ENCODE results near the gene TPH2. TPM values are rescaled to one million over a fixed set of nuclear protein-coding genes. Genes with fewer than 3 reads are reported as not detected.

The TPH2 gene
- polyA plus RNA-seq, 1 donor (not counting 4 experiments of a cell fraction or from before 2014, with no cell fraction given) = not detected

GRCh38 chr12:72074956-72075355, 136.3 kb downstream of the TPH2 start:
- no peaks in the 10 kb centered on the region for H3K79me2 ChIP-seq (ENCODE audit: control insufficient read depth, insufficient read depth, low read length)
- no peak for FAIRE-seq
- H3K27ac ChIP-seq (ENCODE audit: control insufficient read depth, insufficient read depth, low read length) = no peak overlapping the region
- H4K20me1 ChIP-seq (ENCODE audit: control insufficient read depth, extremely low read depth, insufficient read depth, low read length) = no peaks in the 10 kb centered on the region
- dilution Hi-C loops (cut with MboI; ENCODE audit: extremely low pct_ligation_motif_present, low sequenced_read_pairs) = no loop called here
- no peaks in the 10 kb centered on the region for H3K9me3 ChIP-seq (ENCODE audit: control insufficient read depth, low read depth, low read length)
- H3K9ac ChIP-seq (ENCODE audit: control insufficient read depth, extremely low read depth, insufficient read depth, low read length) = no peak overlapping the region
- DNase-seq (ENCODE audit: low read depth, low spot score) = no peak
- no peaks in the 10 kb centered on the region for H3K9me1 ChIP-seq (ENCODE audit: control insufficient read depth, extremely low read depth, insufficient read depth, low read length)
- no peak for TF ChIP-seq CTCF (optimal IDR thresholded peaks at IDR 0.05 in 1 of 3, IDR thresholded peaks at IDR 0.05 in 1 of 3, conservative IDR thresholded peaks at IDR 0.05 in 1 of 3; ENCODE audit: extremely low read depth in 1 of 3, insufficient read depth in 2 of 3, low read length in 3 of 3)
- no peak for TF ChIP-seq EZH2 (IDR thresholded peaks at IDR 0.05; ENCODE audit: low read length)
- H3K4me2 ChIP-seq (ENCODE audit: control insufficient read depth, extremely low read depth, insufficient read depth, low read depth, low read length) = no peak overlapping the region
- H3K36me3 ChIP-seq (ENCODE audit: control insufficient read depth in 2 of 2, extremely low read depth in 1 of 2, insufficient read depth in 2 of 2, low read length in 2 of 2) = no peaks in the 10 kb centered on the region
- no peak overlapping the region for H2AFZ ChIP-seq (ENCODE audit: control insufficient read depth, low read length)
- H3K4me1 ChIP-seq (ENCODE audit: control insufficient read depth, extremely low read depth, insufficient read depth, low read length) = no peaks in the 10 kb centered on the region
- H3K27me3 ChIP-seq (ENCODE audit: control insufficient read depth, extremely low read depth, insufficient read depth, low read length) = no peaks in the 10 kb centered on the region
- H3K4me3 ChIP-seq (ENCODE audit: control insufficient read depth in 2 of 3, extremely low read depth in 1 of 3, insufficient read depth in 2 of 3, low read depth in 1 of 3, low read length in 3 of 3) = no peak overlapping the region

- H3K9ac ChIP-seq (ENCODE audit: control insufficient read depth, extremely low read depth, insufficient read depth, low read length) = no peak overlapping the region
- no peaks in the 10 kb centered on the region for H4K20me1 ChIP-seq (ENCODE audit: control insufficient read depth, extremely low read depth, insufficient read depth, low read length)
- TF ChIP-seq CTCF (optimal IDR thresholded peaks at IDR 0.05 in 1 of 3, IDR thresholded peaks at IDR 0.05 in 1 of 3, conservative IDR thresholded peaks at IDR 0.05 in 1 of 3; ENCODE audit: extremely low read depth in 1 of 3, insufficient read depth in 2 of 3, low read length in 3 of 3) (no peak), EZH2 (IDR thresholded peaks at IDR 0.05; ENCODE audit: low read length) (no peak)
- H3K27me3 ChIP-seq (ENCODE audit: control insufficient read depth, extremely low read depth, insufficient read depth, low read length) = no peaks in the 10 kb centered on the region
- no peaks in the 10 kb centered on the region for H3K4me1 ChIP-seq (ENCODE audit: control insufficient read depth, extremely low read depth, insufficient read depth, low read length)
- no peak overlapping the region for H2AFZ ChIP-seq (ENCODE audit: control insufficient read depth, low read length)
- no peak overlapping the region for H3K4me3 ChIP-seq (ENCODE audit: control insufficient read depth in 2 of 3, extremely low read depth in 1 of 3, insufficient read depth in 2 of 3, low read depth in 1 of 3, low read length in 3 of 3)
- dilution Hi-C loops (cut with MboI; ENCODE audit: extremely low pct_ligation_motif_present, low sequenced_read_pairs) = no loop called here
- no peak overlapping the region for H3K27ac ChIP-seq (ENCODE audit: control insufficient read depth, insufficient read depth, low read length)
- H3K9me3 ChIP-seq (ENCODE audit: control insufficient read depth, low read depth, low read length) = no peaks in the 10 kb centered on the region
- H3K79me2 ChIP-seq (ENCODE audit: control insufficient read depth, insufficient read depth, low read length) = no peaks in the 10 kb centered on the region
- no peaks in the 10 kb centered on the region for H3K9me1 ChIP-seq (ENCODE audit: control insufficient read depth, extremely low read depth, insufficient read depth, low read length)
- DNase-seq (ENCODE audit: low read depth, low spot score) (no peak), FAIRE-seq (no peak)
- no peaks in the 10 kb centered on the region for H3K36me3 ChIP-seq (ENCODE audit: control insufficient read depth in 2 of 2, extremely low read depth in 1 of 2, insufficient read depth in 2 of 2, low read length in 2 of 2)
- no peak overlapping the region for H3K4me2 ChIP-seq (ENCODE audit: control insufficient read depth, extremely low read depth, insufficient read depth, low read depth, low read length)
Measured at GRCh38 chr12:72075401-72075800, 136.8 kb downstream of the TPH2 start.

All from keratinocyte (primary cell).